H1 (cell line): ENCODE results near the gene EFCAB10. TPM values are rescaled to one million over a fixed set of nuclear protein-coding genes. Genes with fewer than 3 reads are reported as not detected.

Experiments
- CTCF ChIA-PET: fragments of 300-600 bp; sonication (Branson Sonifier 250); formaldehyde crosslinking; loops from one replicate; lab custom pipeline; 2021; ENCODE audit not compliant: partially characterized antibody; lab: Charles Lee
- POLR2A ChIA-PET: fragments of 300-600 bp; sonication (Branson Sonifier 250); formaldehyde crosslinking; loops from one replicate; lab custom pipeline; 2021; ENCODE audit warnings: inconsistent platforms; ENCODE audit not compliant: partially characterized antibody; lab: Charles Lee
- DNase-seq, 2 experiments: peaks; one replicate each; pipeline versions ENCODE4 v3.0.0 to v3.0.0-alpha.2; 2010 to 2022; ENCODE audit warnings: low spot score in 2 of 2, low read depth in 1 of 2, mixed read lengths in 1 of 2
- FAIRE-seq: peaks from 2 replicates; lab custom pipeline; 2011; peaks lifted over from hg19 to GRCh38; lab: Jason Lieb, UNC
- H2AFZ ChIP-seq: 2 replicates; pipeline ENCODE4 v1.8.1; 2012; ENCODE audit warnings: low read length, inconsistent platforms
- H2AK5ac ChIP-seq: 2 replicates; pipeline ENCODE4 v1.6.1; 2013; ENCODE audit warnings: low read depth, low read length
- H2BK120ac ChIP-seq: replicated peaks from 2 replicates; pipeline ENCODE3; 2013; ENCODE audit warnings: low read depth, low read length, inconsistent platforms
- H2BK12ac ChIP-seq: 2 replicates; pipeline ENCODE4 v1.6.1; 2013; ENCODE audit warnings: low read depth, low read length
- H2BK15ac ChIP-seq: 2 replicates; pipeline ENCODE4 v1.6.1; 2013; ENCODE audit warnings: low read length
- H2BK20ac ChIP-seq: 2 replicates; pipeline ENCODE4 v1.6.1; 2013; ENCODE audit warnings: low read length
- H2BK5ac ChIP-seq: 2 replicates; pipeline ENCODE4 v1.6.1; 2013; ENCODE audit warnings: low read depth, low read length
- H3K14ac ChIP-seq: 2 replicates; pipeline ENCODE4 v1.6.1; 2013; ENCODE audit warnings: inconsistent platforms; ENCODE audit not compliant: insufficient read length
- H3K18ac ChIP-seq: 2 replicates; pipeline ENCODE4 v1.6.1; 2013; ENCODE audit warnings: low read length; ENCODE audit errors: extremely low read depth
- H3K23ac ChIP-seq: 2 replicates; pipeline ENCODE4 v1.6.1; 2013; ENCODE audit warnings: inconsistent platforms; ENCODE audit not compliant: insufficient read length
- H3K23me2 ChIP-seq: 2 replicates; pipeline ENCODE4 v1.6.1; 2013; ENCODE audit warnings: low read depth, low read length
- H3K27ac ChIP-seq: 2 replicates; pipeline ENCODE4 v1.6.1; 2011; ENCODE audit warnings: low read depth, low read length, inconsistent platforms
- H3K27me3 ChIP-seq, 4 experiments: replicated peaks in 1 of 4; 1 replicate in 1 of 4; 2 replicates in 3 of 4; pipeline versions ENCODE4 v1.6.1 to v1.8.1; 2011 to 2013; ENCODE audit warnings: low read length in 3 of 4, mild to moderate bottlenecking in 3 of 4, inconsistent platforms in 2 of 4, mixed read lengths in 2 of 4, moderate library complexity in 1 of 4; ENCODE audit not compliant: control insufficient read depth in 3 of 4, insufficient read depth in 3 of 4; ENCODE audit errors: extremely low read depth in 1 of 4
- H3K36me3 ChIP-seq, 4 experiments: 2 replicates each; pipeline versions ENCODE4 v1.6.1 to v1.8.1; 2011 to 2013; ENCODE audit warnings: mild to moderate bottlenecking in 4 of 4, low read length in 3 of 4, moderate library complexity in 2 of 4, control low read depth in 1 of 4, inconsistent platforms in 1 of 4; ENCODE audit not compliant: insufficient read depth in 4 of 4, control insufficient read depth in 2 of 4
- H3K4ac ChIP-seq: replicated peaks from 2 replicates; pipeline ENCODE3; 2013; ENCODE audit warnings: low read length, low read depth, mixed read lengths, inconsistent platforms; ENCODE audit not compliant: insufficient read length
- H3K4me1 ChIP-seq, 4 experiments: replicated peaks in 1 of 4; 1 replicate in 1 of 4; 2 replicates in 3 of 4; pipeline versions ENCODE4 v1.6.1 to v1.8.1; 2011 to 2013; ENCODE audit warnings: low read length in 3 of 4, inconsistent platforms in 2 of 4, mixed read lengths in 1 of 4; ENCODE audit not compliant: insufficient read depth in 4 of 4, control insufficient read depth in 3 of 4
- H3K4me2 ChIP-seq, 2 experiments: 2 replicates each; pipeline versions ENCODE4 v1.6.1 to v1.8.1; 2011 to 2013; ENCODE audit warnings: low read depth in 2 of 2, low read length in 2 of 2, control low read depth in 1 of 2, inconsistent platforms in 1 of 2, mild to moderate bottlenecking in 1 of 2; ENCODE audit not compliant: insufficient read depth in 1 of 2
- H3K4me3 ChIP-seq, 4 experiments: fragments of 200-600, 300-600 bp in 1 of 4; sonication (generic), shearing (Covaris generic), sonication (Bioruptor Twin) in 1 of 4; 2 replicates each; pipeline versions ENCODE4 v1.5.1 to v1.8.1; 2011 to 2016; ENCODE audit warnings: low read length in 4 of 4, low read depth in 3 of 4, control low read depth in 2 of 4, inconsistent platforms in 2 of 4, mild to moderate bottlenecking in 2 of 4, mixed read lengths in 1 of 4, moderate library complexity in 1 of 4; ENCODE audit not compliant: insufficient read depth in 2 of 4; ENCODE audit errors: extremely low read depth in 1 of 4
- H3K56ac ChIP-seq: replicated peaks from 2 replicates; pipeline ENCODE3; 2013; ENCODE audit warnings: low read depth, mild to moderate bottlenecking, mixed read lengths, low read length, inconsistent platforms; ENCODE audit not compliant: insufficient read length
- H3K79me1 ChIP-seq: 2 replicates; pipeline ENCODE4 v1.6.1; 2013; ENCODE audit warnings: low read depth, low read length, control low read depth
- H3K79me2 ChIP-seq, 2 experiments: 2 replicates each; pipeline versions ENCODE4 v1.6.1 to v1.8.1; 2012 to 2013; ENCODE audit warnings: low read length in 2 of 2, mild to moderate bottlenecking in 2 of 2, inconsistent platforms in 1 of 2; ENCODE audit not compliant: insufficient read depth in 2 of 2, control insufficient read depth in 1 of 2
- H3K9ac ChIP-seq, 4 experiments: replicated peaks in 1 of 4; 1 replicate in 1 of 4; 2 replicates in 3 of 4; pipeline versions ENCODE4 v1.6.1 to v1.8.1; 2011 to 2013; ENCODE audit warnings: low read depth in 3 of 4, low read length in 3 of 4, control low read depth in 2 of 4, mild to moderate bottlenecking in 2 of 4, moderate library complexity in 2 of 4, inconsistent platforms in 1 of 4; ENCODE audit errors: extremely low read depth in 1 of 4
- H3K9me3 ChIP-seq, 2 experiments: 2 replicates each; pipeline versions ENCODE4 v1.6.1 to v1.8.1; 2012 to 2013; ENCODE audit warnings: mild to moderate bottlenecking in 2 of 2, moderate library complexity in 2 of 2, control low read depth in 1 of 2, inconsistent platforms in 1 of 2, low read depth in 1 of 2, low read length in 1 of 2, mixed read lengths in 1 of 2; ENCODE audit not compliant: insufficient read depth in 2 of 2
- H4K20me1 ChIP-seq, 2 experiments: replicated peaks in 1 of 2; 2 replicates each; pipeline versions ENCODE3 to v1.8.1; 2011 to 2013; ENCODE audit warnings: inconsistent platforms in 2 of 2, low read length in 2 of 2, mild to moderate bottlenecking in 1 of 2; ENCODE audit not compliant: insufficient read depth in 2 of 2, control insufficient read depth in 1 of 2
- H4K5ac ChIP-seq: 2 replicates; pipeline ENCODE4 v1.6.1; 2013; ENCODE audit warnings: low read length, low read depth, mixed read lengths, inconsistent platforms; ENCODE audit not compliant: insufficient read length
- H4K8ac ChIP-seq: 2 replicates; pipeline ENCODE4 v1.8.0; 2013; ENCODE audit warnings: mild to moderate bottlenecking, moderate library complexity, low read length, inconsistent platforms; ENCODE audit not compliant: insufficient read depth; ENCODE audit errors: extremely low read depth
- H4K91ac ChIP-seq: replicated peaks from 2 replicates; pipeline ENCODE3; 2013; ENCODE audit warnings: low read length, mixed read lengths, inconsistent platforms; ENCODE audit not compliant: insufficient read length
- BCL11A ChIP-seq, 2 experiments: IDR thresholded peaks; one replicate each; pipeline ENCODE4 v1.6.1; 2011; ENCODE audit warnings: low read depth in 2 of 2, low read length in 2 of 2, mild to moderate bottlenecking in 2 of 2
- EZH2 ChIP-seq: fragments of 200-600 bp; sonication (generic); IDR thresholded peaks from 2 replicates; pipeline ENCODE4 v1.7.1; 2012; ENCODE audit warnings: low read depth, mild to moderate bottlenecking, moderate library complexity, low read length, inconsistent platforms; ENCODE audit not compliant: severe bottlenecking
- GABPA ChIP-seq: IDR thresholded peaks from 2 replicates; pipeline ENCODE4 v1.6.1; 2011; ENCODE audit warnings: mild to moderate bottlenecking, low read length, moderate library complexity, borderline replicate concordance; ENCODE audit not compliant: insufficient read depth
- HDAC6 ChIP-seq: IDR thresholded peaks from one replicate; pipeline ENCODE4 v1.7.1; 2012; ENCODE audit warnings: low read depth, mild to moderate bottlenecking, inconsistent platforms, low read length, moderate library complexity
- JUN ChIP-seq: IDR thresholded peaks from 2 replicates; pipeline ENCODE4 v1.6.1; 2011; ENCODE audit warnings: low read depth, mild to moderate bottlenecking, improper control_type of control experiment, low read length
- KDM4A ChIP-seq: IDR thresholded peaks from one replicate; pipeline ENCODE4 v1.7.1; 2012; ENCODE audit warnings: low read depth, mild to moderate bottlenecking, moderate library complexity, low read length, inconsistent platforms; ENCODE audit not compliant: severe bottlenecking
- KDM5A ChIP-seq: fragments of 200-600 bp; IDR thresholded peaks from 2 replicates; pipeline ENCODE4 v1.7.1; 2012; ENCODE audit warnings: mild to moderate bottlenecking, low read length, inconsistent platforms, mixed read lengths
- MAFK ChIP-seq: IDR thresholded peaks from 2 replicates; pipeline ENCODE4 v1.6.1; 2012; ENCODE audit warnings: low read depth, mild to moderate bottlenecking, improper control_type of control experiment, low read length
- POLR2AphosphoS5 ChIP-seq: IDR thresholded peaks from 2 replicates; pipeline ENCODE4 v1.6.1; 2011; ENCODE audit warnings: low read depth, low read length
- SIX5 ChIP-seq: IDR thresholded peaks from 2 replicates; pipeline ENCODE4 v1.6.1; 2011; ENCODE audit warnings: mild to moderate bottlenecking, low read depth, low read length
- SP1 ChIP-seq: IDR thresholded peaks from 2 replicates; pipeline ENCODE4 v1.6.1; 2011; ENCODE audit warnings: low read depth, low read length
- SP2 ChIP-seq: IDR thresholded peaks from 2 replicates; pipeline ENCODE4 v1.6.1; 2012; ENCODE audit warnings: mild to moderate bottlenecking, low read length, inconsistent platforms
- TAF1 ChIP-seq: IDR thresholded peaks from 2 replicates; pipeline ENCODE4 v1.6.1; 2011; ENCODE audit warnings: mild to moderate bottlenecking, low read depth, low read length
- ZNF274 ChIP-seq: IDR thresholded peaks from 2 replicates; pipeline ENCODE4 v1.7.0; 2012; ENCODE audit warnings: low read length, borderline replicate concordance; ENCODE audit errors: extremely low read depth
- WGBS, 2 experiments: shearing (Covaris generic) in 1 of 2; methylation state at CpG; one replicate each; pipeline versions ENCODE4 v1.1.6 to v1.1.7; 2013 to 2015; ENCODE audit warnings: low lambda C conversion rate in 2 of 2, mixed read lengths in 2 of 2, inconsistent platforms in 1 of 2, low coverage in 1 of 2, missing lambda C conversion rate in 1 of 2; ENCODE audit not compliant: insufficient replicate concordance in 2 of 2, insufficient coverage in 1 of 2, insufficient read length in 1 of 2; ENCODE audit errors: extremely low coverage in 1 of 2, missing lambda C conversion rate in 1 of 2; 5-methylcytosine and 5-hydroxymethylcytosine counted together
- polyA plus RNA-seq, 7 experiments: library from polyadenylated mRNA; depleted of rRNA in 3 of 7; stranded (reverse) in 5 of 7; unstranded in 2 of 7; fragments of >200 nt in 5 of 7; fragments of 200-250 nt in 2 of 7; gene quantifications; 1 replicate in 5 of 7; 2 replicates in 1 of 7; 4 replicates in 1 of 7; pipeline versions ENCODE4 v1.2.1 to v1.2.3, GENCODE V29; 2011 to 2013; ENCODE audit warnings: missing spikeins in 2 of 7, mixed read lengths in 2 of 7
- total RNA-seq: library from RNA; stranded (reverse); fragmentation: NEBNext Ultra II Directional; extraction: Animal tissue kit (Norgen Biotek cat#: 25700); gene quantifications from 2 replicates; pipeline ENCODE4 v1.2.1, GENCODE V29; 2021
- TF ChIP-seq, protein P1 (sequence below): IDR thresholded peaks from 2 replicates; pipeline ENCODE4 v1.6.1; 2011; ENCODE audit warnings: low read depth, mild to moderate bottlenecking, low read length; ENCODE audit not compliant: insufficient read depth

Gene EFCAB10
- total and polyA plus RNA-seq, 2 of the 8 experiments (the other 6 are each of a cell fraction or from before 2014, with no cell fraction given), result 0.80 to 3.1 TPM

DNA sequence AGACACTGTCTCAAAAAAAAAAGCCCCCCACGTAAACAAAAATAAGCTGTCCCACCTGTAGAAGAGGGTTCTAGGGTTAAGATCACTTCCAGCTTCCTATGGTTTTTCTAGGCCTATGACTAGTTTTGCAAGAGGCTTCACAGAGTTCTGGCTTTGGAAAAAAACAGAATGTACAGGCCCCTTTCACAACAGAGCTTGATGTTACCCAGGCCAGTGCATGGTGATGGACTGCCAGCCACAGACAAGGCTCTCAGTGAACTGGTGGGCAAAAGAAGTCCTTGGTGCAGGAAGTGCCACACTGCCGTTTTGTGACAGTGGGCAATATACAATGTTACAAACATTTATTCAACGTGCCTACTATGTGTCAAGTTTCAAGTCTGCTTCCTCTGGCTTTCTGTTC is 18.3 kb upstream of the EFCAB10 start:
- H3K79me2 ChIP-seq, result no peaks in the 10 kb centered on the region
- no peaks in the 10 kb centered on the region for H3K23me2 ChIP-seq
- H3K4me3 ChIP-seq, result no peak overlapping the region
- H3K56ac ChIP-seq, result no peak overlapping the region
- no peak overlapping the region for H2BK120ac ChIP-seq
- POLR2A ChIA-PET, result interaction anchor here (0.6 to 2.0 kb wide), 4 partner anchors 18 to 212 kb away, joined by 3 to 5 read pairs (median 4); partner anchors contain the start of gene EFCAB10
- no peak overlapping the region for H3K14ac ChIP-seq
- no peak overlapping the region for H3K9ac ChIP-seq
- H2BK5ac ChIP-seq, result no peak overlapping the region
- no peaks in the 10 kb centered on the region for H3K9me3 ChIP-seq
- H2BK12ac ChIP-seq, result no peak overlapping the region
- no peaks in the 10 kb centered on the region for H3K36me3 ChIP-seq
- no peaks in the 10 kb centered on the region for H4K20me1 ChIP-seq
- H3K4ac ChIP-seq, result no peak overlapping the region
- no peak overlapping the region for H4K8ac ChIP-seq
- FAIRE-seq (no peak), DNase-seq (no peak)
- H3K27me3 ChIP-seq, result no peaks in the 10 kb centered on the region
- H2BK20ac ChIP-seq, result peak overlapping the region; percentile 86; the same call in 1 of the 2 replicates
- H3K79me1 ChIP-seq, result no peaks in the 10 kb centered on the region
- no peak overlapping the region for H2AK5ac ChIP-seq
- H2AFZ ChIP-seq, result no peak overlapping the region
- H3K23ac ChIP-seq, result no peak overlapping the region
- no peak overlapping the region for H2BK15ac ChIP-seq
- no peak overlapping the region for H4K5ac ChIP-seq
- H3K4me1 ChIP-seq, result peaks cover 0 to 14% (median 4%) of the 10 kb centered on the region in 4 experiments; a peak in 4 of 7 replicates
- no peak overlapping the region for H3K27ac ChIP-seq
- no peak overlapping the region for H3K18ac ChIP-seq
- no peak overlapping the region for H4K91ac ChIP-seq
- CTCF ChIA-PET, result interaction anchor here (0.8 to 2.1 kb wide), 7 partner anchors 10 to 198 kb away, joined by 3 to 8 read pairs (median 3); partner anchors contain the start of gene RINT1
- H3K4me2 ChIP-seq, result no peak overlapping the region
- WGBS, 2 experiments, result 87% methylated on average over 3 of the region's 3 CpGs; no CpG with 5 or more reads in 1 of the 2 experiments
- TF ChIP-seq TAF1 (no peak), GABPA (no peak), POLR2AphosphoS5 (no peak), MAFK (no peak), SP1 (no peak), JUN (no peak), BCL11A (IDR thresholded peaks at IDR 0.05; ENCODE audit: low read depth in 2 of 2, low read length in 2 of 2) (no peak), SIX5 (no peak), KDM4A (no peak), ZNF274 (no peak), KDM5A (no peak), EZH2 (no peak), HDAC6 (no peak), SP2 (no peak)
- TF ChIP-seq, protein P1, sequence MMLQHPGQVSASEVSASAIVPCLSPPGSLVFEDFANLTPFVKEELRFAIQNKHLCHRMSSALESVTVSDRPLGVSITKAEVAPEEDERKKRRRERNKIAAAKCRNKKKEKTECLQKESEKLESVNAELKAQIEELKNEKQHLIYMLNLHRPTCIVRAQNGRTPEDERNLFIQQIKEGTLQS, result no peak
